Activated T-helper 9 cell treated with anti-CD3 and anti-CD28 coated beads, Interleukin-2, amount 50 U/mL, for 16 hours (primary cell): ENCODE results near the gene RTBDN.

Experiments
- DNase-seq: peaks from one replicate; pipeline ENCODE4 v3.0.0-alpha.2; 2020; ENCODE audit warnings: low read depth

The RTBDN gene

DNA sequence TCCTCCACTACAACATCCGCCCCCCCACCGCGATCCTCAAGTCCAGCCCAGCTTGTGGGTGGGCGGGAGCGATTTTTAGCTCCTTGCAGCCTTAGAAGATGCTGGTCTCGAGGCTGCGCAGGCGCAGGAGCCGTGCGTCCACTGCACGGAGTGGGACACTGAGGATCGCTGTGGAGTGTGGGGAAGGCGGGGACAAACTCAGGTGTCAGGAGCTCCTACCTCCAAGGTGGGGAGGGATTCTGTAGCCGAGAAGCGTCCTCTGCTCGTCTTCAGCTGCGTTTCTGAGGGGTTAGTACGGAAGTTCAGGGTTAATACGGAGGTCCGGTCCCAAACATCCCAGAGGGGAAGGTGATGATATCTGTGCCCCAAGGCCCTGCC lies at the start of gene RTBDN:
Gene RTBDN, minus strand, starts transcription at position 14 of the 378 bp plus-strand sequence. CDS start 4,600 bp downstream, outside the sequence.
- DNase-seq = no peak

DNA sequence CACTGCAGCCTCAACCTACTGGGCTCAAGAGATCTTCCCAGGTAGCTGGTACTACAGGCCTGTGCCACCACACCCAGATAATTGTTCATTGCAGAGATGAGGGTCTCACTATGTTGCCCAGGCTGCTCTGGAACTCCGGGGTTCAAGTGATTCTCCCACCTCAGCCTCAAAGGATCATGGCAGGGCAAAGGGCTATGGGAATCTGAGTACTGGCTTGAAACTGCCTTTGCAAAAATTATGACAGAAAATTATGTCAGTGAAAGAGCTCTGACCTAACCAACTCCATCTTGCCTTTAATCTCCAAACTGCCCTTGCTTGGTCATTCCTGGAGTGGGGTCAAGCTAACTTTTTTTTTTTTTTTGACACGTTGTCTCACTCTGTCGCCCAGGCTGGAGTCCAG lies 48.2 kb upstream of the RTBDN start:
- no peak for DNase-seq

DNA sequence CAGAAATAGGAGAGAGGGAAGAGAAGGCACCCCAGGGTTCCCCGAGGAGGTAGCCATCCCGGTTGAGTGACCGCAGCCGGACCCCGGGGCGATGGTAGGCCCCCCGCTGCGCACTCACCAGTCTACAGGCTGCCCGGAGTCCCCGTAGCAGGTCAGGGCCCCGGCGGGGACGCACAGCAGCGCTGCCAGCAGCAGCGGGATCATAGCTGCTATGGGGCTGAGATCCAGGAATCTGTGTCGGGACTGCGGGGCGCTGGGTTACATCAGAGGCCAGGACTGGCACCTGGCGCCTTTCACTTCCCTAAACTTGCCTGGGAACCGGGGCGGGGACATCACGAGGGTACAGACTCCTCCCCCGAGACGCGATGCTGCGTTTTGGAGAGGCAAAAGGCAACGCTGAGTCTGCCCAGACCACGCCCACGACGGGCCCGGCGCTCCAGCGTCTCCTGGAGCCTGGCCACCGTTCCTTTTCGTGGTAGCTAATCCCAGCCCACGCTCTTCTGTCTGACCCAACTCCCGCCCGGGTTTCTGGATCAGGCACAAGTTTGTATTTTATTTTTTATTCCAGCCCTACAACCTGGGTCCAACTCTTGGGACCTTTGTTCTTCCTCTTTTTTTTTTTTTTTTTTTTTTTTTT lies 46.9 kb upstream of the RTBDN start, which contains the start of gene DNASE2:
Gene DNASE2, minus strand, starts transcription at position 278 of the 637 bp plus-strand sequence. Its CDS starts 74 bp downstream, at position 204.
- peak; percentile 80 for DNase-seq

DNA sequence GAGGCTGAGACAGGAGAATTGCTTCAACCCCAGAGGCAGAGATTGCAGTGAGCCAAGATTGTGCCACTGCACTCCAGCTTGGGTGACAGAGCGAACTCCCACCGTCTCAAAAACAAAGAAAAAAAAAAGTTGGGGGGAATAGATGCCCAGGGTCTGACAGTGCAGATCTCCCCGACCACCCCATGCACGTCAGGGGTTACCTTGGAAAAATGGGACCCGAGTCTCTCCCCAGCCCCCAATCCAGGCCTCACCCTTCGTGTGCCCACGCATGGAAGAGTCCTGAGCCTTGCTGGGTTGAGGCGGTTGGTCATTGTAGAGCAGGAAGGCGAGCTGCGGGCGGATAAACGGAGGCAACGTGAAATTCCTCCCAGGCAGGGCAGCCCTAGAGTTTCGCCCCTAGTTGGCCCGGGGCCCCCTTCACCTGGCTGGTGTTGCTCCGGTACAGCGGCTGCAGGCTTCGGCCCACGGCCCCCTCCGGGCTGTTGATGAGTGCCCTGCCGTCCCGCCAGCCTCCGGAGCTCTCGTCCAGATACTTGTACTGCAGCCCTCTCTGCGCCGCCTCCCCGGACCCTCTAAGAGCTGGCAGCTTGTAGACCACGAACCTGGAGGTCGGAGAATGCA lies 46.3 kb upstream of the RTBDN start:
- no peak for DNase-seq

DNA sequence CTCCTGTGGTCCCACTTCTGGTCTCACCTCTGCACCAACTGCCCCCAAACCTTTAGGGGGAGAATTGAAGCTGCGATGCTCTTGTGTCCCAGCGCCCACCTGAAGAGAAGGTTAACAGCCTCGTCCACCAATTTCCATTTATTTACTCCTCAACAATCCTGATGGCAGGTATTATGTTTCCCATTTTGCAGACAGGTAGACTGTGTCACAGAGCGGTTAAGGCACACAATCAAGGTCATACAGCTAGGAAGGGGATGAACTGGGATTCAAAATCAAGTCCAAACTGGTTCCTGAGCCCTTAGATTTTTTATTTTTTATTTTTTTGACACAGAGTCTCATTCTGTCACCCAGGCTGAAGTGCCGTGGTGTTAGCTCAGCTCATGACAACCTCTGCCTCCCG lies 40.7 kb upstream of the RTBDN start:
- no peak for DNase-seq

DNA sequence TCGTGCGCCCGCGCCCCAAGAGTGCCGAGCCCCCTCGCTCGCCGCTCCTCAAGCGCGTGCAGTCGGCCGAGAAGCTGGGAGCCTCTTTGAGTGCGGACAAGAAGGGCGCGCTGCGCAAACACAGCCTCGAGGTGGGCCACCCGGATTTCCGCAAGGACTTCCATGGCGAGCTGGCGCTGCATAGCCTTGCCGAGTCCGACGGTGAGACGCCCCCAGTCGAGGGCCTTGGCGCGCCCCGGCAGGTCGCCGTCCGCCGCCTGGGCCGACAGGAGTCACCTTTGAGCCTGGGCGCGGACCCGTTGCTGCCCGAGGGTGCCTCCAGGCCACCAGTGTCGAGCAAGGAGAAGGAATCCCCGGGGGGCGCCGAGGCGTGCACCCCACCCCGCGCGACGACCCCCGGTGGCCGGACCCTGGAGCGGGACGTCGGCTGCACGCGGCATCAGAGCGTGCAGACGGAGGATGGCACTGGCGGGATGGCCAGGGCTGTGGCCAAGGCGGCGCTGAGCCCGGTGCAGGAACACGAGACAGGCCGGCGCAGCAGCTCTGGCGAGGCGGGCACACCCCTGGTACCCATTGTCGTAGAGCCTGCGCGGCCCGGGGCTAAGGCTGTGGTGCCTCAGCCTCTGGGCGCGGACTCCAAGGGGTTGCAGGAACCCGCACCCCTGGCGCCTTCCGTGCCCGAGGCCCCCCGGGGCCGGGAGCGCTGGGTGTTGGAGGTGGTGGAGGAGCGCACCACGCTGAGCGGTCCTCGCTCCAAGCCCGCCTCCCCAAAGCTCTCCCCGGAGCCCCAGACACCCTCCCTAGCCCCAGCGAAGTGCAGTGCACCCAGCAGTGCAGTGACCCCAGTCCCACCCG lies 39.7 kb upstream of the RTBDN start:
- no peak for DNase-seq

DNA sequence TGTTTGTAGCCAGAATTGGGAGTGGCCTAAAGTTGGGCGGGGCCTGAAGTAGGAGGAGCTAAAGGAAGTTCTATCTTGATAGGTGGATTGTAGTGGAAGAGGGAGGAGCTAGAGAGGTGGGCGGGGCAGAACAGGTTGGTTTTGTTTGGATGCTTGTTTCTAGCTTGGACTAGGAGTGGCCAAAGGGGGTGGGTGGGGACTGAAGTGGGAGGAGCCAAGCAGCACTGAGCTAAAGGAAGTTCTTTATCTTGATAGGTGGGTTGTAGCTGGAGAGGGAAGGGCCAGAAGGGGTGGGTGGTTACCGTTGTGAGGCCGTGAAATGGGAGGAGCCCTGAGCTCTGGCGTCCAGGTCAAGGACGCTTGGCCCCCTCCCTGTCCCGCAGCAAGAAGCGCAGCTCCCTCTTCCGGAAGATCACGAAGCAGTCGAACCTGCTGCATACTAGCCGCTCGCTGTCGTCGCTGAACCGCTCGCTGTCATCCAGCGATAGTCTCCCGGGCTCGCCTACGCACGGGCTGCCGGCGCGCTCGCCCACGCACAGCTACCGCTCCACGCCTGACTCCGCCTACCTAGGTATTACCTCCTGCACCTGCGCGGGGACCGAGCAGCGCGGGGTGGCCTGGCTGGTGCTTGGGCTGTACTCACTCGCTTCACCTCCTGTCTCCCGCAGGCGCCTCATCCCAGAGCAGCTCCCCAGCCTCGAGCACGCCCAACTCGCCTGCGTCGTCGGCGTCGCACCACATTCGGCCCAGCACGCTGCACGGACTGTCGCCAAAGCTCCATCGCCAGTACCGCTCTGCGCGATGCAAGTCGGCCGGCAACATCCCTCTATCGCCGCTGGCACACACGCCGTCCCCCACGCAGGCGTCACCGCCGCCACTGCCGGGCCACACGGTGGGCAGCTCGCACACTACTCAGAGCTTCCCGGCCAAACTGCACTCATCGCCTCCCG lies 38.8 kb upstream of the RTBDN start:
- DNase-seq = peak; percentile 39

DNA sequence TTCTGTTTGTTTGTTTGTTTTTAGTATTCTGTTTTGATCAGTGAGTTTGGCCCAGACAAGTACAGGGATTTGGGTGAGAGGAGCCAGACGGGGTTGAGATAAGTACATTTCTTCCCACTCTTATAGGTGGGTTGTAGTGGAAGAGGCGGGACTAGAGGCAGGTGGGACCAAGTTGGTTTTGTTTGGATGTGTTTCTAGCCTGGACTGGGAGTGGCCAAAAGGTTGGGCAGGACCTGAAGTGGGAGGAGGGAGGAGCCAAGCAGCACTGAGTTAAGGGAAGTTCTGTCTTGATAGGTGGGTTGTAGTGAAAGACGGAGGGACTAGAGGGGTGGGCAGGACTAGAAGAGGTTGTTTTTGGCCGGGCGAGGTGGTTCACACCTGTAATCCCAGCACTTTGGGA lies 37.9 kb upstream of the RTBDN start:
- no peak for DNase-seq

DNA sequence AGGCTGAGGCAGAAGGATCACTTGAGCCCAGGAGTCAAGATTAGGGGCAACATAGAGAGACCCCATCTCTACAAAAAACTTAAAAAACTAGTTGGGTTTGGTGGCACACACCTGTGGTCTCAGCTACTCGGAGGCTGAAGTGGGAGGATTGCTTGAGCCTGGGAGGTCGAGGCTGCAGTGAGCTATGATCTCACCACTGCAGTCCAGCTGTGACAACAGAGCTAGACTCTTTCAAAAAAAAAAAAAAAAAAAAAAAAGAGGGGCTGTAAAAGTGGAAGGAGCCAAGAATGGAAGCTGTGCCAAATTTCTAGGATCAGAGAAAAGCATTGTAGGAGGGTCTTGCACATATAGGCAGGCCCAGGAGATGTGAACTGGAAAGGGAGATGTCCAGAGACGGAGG lies 37.3 kb upstream of the RTBDN start:
- DNase-seq = no peak

DNA sequence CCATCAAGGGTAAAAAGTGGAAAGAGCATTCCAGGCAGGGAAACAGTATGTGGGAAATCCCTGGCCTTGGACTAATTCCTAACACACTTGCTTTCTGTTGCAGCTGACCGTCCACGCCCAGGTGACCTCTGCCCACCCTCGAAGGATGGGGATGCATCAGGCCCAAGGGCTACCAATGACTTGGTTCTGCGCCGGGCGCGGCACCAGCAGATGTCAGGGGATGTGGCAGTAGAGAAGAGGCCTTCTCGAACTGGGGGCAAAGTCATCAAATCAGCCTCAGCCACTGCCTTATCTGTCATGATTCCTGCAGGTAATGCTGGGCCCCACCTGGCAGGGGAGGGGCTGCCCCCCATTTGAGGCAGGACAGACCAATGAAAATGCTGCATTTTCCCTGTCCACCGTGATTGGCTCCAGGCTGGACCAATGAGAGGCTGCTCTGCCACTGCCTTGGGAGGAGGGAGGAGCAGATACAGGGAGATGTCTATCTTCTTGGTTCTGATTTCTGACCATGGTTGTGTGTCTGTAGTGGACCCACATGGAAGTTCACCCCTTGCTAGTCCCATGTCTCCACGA lies 34.2 kb upstream of the RTBDN start:
- no peak for DNase-seq

DNA sequence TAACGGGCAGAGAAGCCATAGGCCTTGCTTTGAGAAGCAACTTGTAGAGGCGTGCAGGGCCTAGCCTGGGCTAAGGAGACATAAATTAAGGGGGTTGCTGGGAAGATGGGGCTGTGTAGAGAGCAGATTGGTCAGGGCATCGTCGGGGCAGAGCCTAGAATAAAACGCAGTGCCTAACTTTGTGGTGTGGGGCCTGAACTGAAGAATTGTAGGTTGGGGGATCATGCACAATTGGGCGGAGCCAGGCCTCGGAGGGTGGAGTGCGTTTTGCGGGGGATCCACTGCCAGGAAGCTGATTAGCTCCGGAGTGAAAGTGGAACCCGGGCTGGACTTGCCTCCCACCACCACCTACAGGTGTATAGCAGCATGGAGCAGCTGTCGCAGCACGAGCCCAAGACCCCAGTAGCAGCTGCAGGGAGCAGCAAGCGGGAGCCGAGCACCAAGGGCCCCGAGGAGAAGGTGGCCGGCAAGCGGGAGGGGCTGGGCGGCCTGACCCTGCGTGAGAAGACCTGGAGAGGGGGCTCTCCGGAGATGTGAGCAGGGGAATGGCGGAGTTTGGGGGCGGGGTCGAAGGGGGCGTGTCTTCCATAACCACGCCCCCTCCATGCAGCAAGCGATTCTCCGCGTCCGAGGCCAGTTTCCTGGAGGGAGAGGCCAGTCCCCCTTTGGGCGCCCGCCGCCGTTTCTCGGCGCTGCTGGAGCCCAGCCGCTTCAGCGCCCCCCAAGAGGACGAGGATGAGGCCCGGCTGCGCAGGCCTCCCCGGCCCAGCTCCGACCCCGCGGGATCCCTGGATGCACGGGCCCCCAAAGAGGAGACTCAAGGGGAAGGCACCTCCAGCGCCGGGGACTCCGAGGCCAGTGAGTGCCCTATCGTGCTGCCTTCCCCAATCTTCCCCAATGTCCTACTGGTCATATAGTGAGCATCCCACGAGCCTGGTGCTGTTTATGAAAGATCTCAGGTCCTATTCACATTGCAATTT lies 33.0 kb upstream of the RTBDN start:
- DNase-seq = peak; percentile 38

DNA sequence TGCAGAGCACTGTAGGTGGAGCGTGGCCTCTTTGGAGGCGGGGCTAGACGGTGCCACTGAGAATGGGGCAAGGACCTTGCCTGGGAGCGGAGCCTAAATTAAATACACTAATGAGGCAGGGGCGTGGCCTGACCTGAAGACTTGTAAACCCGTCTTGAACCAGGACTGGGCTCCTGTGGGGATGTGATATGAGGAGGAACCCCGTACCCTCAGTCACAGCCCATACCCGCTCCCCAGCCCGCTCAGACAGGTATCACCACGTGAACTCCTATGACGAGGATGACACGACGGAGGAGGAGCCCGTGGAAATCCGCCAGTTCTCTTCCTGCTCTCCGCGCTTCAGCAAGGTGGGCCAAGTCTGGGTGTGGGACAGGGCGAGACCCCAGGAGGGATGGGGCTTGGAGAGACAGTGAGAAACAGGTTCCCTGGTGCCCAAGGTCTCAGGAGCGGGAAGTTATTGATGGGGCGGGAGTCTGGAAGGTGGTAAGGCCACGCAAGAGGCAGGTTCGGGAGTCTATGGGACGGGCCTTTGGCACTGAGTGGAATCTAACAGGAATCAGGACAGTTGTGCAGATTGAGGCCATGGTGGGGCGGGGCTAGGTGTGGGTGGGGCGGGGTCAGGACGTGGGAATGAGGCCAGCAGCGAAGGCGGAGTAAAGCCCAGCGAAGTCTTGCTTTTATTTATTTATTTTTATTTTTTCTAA lies 32.2 kb upstream of the RTBDN start:
- DNase-seq = no peak

DNA sequence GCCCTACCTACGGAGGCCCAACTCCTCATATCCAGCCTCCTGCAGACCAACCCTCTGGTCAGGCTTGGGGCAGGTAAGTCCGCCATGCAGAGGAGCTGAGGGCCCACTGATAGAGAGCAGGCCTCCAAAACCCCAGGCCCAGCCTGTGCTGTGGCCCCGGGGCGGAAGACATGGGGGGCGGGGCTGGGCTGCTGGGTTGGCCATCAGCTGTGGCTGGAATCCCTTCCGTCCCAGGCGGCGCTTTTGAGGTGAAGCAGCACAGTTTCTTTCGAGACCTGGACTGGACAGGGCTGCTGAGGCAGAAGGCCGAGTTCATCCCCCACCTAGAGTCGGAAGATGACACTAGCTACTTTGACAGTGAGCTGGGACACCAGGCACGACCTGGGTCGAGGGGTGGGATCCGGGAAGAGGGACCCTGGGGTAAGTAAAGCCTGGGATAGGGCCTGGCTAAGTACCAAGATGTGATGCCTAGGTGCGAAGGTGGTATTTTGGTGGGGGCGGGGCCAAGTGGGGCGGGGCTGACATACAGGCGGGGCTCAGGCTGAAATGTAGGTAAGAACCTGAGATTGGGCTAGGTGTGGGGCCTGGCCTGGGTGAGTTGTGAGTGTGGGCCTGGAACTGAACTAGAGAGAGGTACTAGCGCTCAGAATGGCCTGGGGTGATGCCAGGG lies 31.5 kb upstream of the RTBDN start:
- no peak for DNase-seq

DNA sequence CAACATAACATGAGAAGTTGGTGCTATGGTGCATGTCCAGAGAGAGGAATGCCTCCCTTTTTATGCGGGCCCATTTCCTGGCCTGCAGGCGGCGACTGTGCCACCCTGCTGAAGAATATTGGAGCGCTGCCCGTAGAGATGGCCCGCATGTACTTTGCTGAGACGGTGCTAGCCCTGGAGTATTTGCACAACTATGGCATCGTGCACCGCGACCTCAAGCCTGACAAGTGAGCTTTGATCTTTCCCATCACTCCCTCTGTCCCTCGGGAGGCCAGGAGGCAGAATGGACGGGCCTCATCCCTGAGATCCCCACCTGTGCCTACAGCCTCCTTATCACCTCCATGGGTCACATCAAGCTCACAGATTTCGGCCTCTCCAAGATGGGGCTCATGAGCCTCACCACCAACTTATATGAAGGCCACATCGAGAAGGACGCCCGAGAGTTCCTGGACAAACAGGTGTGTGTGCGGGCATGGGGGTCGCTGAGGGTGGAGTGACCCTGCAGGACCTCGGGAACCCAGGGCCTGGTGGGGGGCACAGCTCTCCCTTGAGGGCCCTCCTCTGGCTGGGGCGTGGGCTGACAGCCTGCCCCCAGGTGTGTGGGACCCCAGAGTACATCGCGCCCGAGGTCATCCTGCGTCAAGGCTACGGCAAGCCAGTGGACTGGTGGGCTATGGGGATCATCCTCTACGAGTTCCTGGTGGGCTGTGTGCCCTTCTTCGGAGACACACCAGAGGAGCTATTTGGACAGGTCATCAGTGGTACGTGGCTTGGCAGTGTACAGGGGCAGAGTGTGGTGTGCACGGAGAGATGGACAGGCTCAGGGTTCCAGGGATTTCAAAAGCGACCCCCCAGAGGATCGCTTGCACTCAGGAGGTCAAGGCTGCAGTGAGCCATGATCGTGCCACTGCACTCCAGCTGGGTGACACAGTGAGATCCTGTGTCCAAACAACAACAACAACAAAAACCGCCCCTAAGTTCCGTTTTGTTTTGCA lies 30.6 kb upstream of the RTBDN start:
- no peak for DNase-seq

DNA sequence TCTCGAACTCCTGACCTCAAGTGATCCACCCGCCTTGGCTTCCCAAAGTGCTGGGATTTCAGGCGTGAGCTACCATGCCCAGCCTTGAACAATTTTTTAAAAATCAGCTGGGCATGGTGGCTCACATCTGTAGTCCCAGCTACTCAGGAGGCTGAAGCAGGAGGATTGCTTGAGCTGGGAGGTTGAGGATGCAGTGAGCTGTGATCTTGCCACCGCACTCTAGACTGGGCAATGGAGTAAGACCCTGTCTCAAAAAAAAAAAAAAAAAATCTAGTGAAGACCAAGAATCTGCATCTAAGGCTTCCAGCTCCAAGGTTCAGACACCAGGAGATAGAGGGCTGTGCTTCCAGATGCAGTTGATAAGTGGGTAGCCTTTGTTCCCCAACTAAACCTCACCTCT lies 29.8 kb upstream of the RTBDN start:
- DNase-seq = no peak

DNA sequence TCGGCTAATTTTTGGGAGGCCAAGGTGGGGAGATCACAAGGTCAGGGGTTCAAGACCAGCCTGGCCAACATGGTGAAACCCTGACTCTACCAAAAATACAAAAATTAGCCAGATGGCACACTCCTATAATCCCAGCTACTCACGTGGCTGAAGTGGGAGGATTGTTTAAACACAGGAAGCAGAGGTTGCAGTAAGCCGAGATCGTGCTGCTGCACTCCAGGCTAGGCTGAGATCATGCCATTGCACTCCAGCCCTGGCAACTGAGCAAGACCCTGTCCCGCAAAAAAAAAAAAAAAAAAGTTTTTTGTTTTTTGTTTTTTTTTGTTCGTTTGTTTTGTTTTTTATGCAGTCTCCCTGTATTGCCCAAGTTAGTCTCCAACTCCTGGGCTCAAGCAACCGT lies 25.2 kb upstream of the RTBDN start:
- no peak for DNase-seq

DNA sequence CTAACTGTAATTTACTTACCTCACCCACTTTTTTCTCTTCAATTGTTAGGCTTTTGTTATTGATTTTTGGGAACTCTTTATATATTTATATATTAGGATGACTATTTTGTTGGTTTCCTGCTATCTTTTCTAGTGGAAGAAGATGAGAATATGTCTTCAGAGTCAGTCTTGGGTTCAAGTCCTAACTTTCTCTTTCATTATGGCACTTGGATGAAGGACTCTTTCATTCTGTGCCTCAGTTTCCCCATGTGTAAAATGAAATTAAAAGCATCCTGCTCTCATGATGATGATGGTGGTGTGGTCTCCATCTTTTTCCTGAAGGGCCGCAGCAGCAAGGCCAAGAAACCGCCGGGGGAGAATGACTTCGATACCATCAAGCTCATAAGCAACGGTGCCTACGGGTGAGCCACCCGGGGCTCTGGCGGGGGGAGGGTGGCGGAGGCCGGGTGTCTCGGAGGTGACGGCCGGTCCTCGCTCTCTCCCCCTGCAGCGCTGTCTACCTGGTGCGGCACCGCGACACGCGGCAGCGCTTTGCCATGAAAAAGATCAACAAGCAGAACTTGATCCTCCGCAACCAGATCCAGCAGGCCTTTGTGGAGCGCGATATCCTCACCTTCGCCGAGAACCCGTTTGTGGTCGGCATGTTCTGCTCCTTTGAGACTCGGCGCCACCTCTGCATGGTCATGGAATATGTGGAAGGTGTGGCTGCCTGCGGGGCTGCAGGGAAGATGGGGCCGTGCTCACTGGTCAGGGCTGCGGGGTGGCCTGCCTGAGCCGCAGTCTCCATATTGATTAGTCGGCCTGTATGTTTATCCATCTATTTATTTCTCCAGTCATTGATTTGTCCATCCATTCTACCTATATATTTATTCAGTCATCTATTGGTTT lies 23.9 kb upstream of the RTBDN start:
- no peak for DNase-seq
